ENCODE results near the gene LYPD3.
"Not testable (repeated sequence)": the region's sequence is repeated elsewhere in the genome, so short reads cannot be mapped to it uniquely, and the experiment has no call there.

LYPD3 gene

GRCh38 chr19:43462785-43463380 is 2.5 kb downstream of the LYPD3 start:
- no peak for DNase-seq (ENCODE audit: low read depth in 2 of 3, low spot score in 1 of 3)

- DNase-seq (ENCODE audit: low read depth in 2 of 3, low spot score in 1 of 3) = no peak
Measured at GRCh38 chr19:43462383-43462782, 3.0 kb downstream of the LYPD3 start.

GRCh38 chr19:43461303-43461702 is 4.1 kb downstream of the LYPD3 start:
- no peak for DNase-seq (ENCODE audit: low read depth in 2 of 3, low spot score in 1 of 3)

- DNase-seq (ENCODE audit: low read depth in 2 of 3, low spot score in 1 of 3) = no peak
Measured at GRCh38 chr19:43460362-43461016, 4.9 kb downstream of the LYPD3 start.

GRCh38 chr19:43457809-43458208 is 7.6 kb downstream of the LYPD3 start:
- DNase-seq (ENCODE audit: low read depth in 2 of 3, low spot score in 1 of 3) = no peak

GRCh38 chr19:43455321-43456113 is 9.9 kb downstream of the LYPD3 start:
- no peak for DNase-seq (ENCODE audit: low read depth in 2 of 3, low spot score in 1 of 3)

- no peak for DNase-seq (ENCODE audit: low read depth in 2 of 3, low spot score in 1 of 3)
Measured at GRCh38 chr19:43454031-43454430, 11.4 kb downstream of the LYPD3 start.

- DNase-seq (ENCODE audit: low read depth in 2 of 3, low spot score in 1 of 3) = no peak
Measured at GRCh38 chr19:43452582-43452981, 12.8 kb downstream of the LYPD3 start.

- no peak for DNase-seq (ENCODE audit: low read depth in 2 of 3, low spot score in 1 of 3)
Measured at GRCh38 chr19:43450545-43450997, 14.8 kb downstream of the LYPD3 start.

- no peak for DNase-seq (ENCODE audit: low read depth in 2 of 3, low spot score in 1 of 3)
Measured at GRCh38 chr19:43447655-43448054, 17.8 kb downstream of the LYPD3 start.

- DNase-seq (ENCODE audit: low read depth in 2 of 3, low spot score in 1 of 3) = peak; percentile 50 to 71 (median 61)
Measured at GRCh38 chr19:43446746-43447489, 18.5 kb downstream of the LYPD3 start.

GRCh38 chr19:43445426-43445825 is 20.0 kb downstream of the LYPD3 start:
- no peak for DNase-seq (ENCODE audit: low read depth in 2 of 3, low spot score in 1 of 3)

GRCh38 chr19:43444531-43445287 is 20.7 kb downstream of the LYPD3 start:
- DNase-seq (ENCODE audit: low read depth in 2 of 3, low spot score in 1 of 3) = no peak

- not testable (repeated sequence) for DNase-seq (ENCODE audit: low read depth in 2 of 3, low spot score in 1 of 3)
Measured at GRCh38 chr19:43444091-43444490, 21.3 kb downstream of the LYPD3 start.

GRCh38 chr19:43441716-43442115 is 23.7 kb downstream of the LYPD3 start:
- DNase-seq (ENCODE audit: low read depth in 2 of 3, low spot score in 1 of 3) = no peak

GRCh38 chr19:43439709-43440063 is 25.7 kb downstream of the LYPD3 start:
- DNase-seq (ENCODE audit: low read depth in 2 of 3, low spot score in 1 of 3) = no peak

- no peak for DNase-seq (ENCODE audit: low read depth in 2 of 3, low spot score in 1 of 3)
Measured at GRCh38 chr19:43439032-43439708, 26.2 kb downstream of the LYPD3 start.

- no peak for DNase-seq (ENCODE audit: low read depth in 2 of 3, low spot score in 1 of 3)
Measured at GRCh38 chr19:43438291-43439031, 26.9 kb downstream of the LYPD3 start.

GRCh38 chr19:43437712-43438111 is 27.7 kb downstream of the LYPD3 start:
- no peak for DNase-seq (ENCODE audit: low read depth in 2 of 3, low spot score in 1 of 3)

GRCh38 chr19:43437284-43437683 is 28.1 kb downstream of the LYPD3 start:
- DNase-seq (ENCODE audit: low read depth in 2 of 3, low spot score in 1 of 3) = not testable (repeated sequence)

Data from stimulated activated CD4-positive, alpha-beta T cell treated with anti-CD3 and anti-CD28 coated beads, Interleukin-12 subunit alpha, Interleukin-12 subunit beta, amount 100 ng/mL, for 48 hours (primary cell).